ENCODE measurements around the gene WDR70.
"Not testable (repeated sequence)": the region's sequence is repeated elsewhere in the genome, so short reads cannot be mapped to it uniquely, and the experiment has no call there.

GRCh38 chr5:37445783-37446182 lies 66.7 kb downstream of the WDR70 start:
- TF ChIP-seq POLR2A (IDR thresholded peaks at IDR 0.05); EP300 (IDR thresholded peaks at IDR 0.05; ENCODE audit: low read depth): not testable (repeated sequence)

Data from transverse colon (tissue), 1 donor.